DND-41 (cell line): ENCODE data around the gene DNM3.

Experiments used
- ATAC-seq: fragments of 200-7000 bp; cut with Tn5 transposase; 3 replicates; pipeline ENCODE4 v1.9.1; 2021; ENCODE audit warnings: low read depth; ENCODE audit not compliant: insufficient read depth
- DNase-seq: peaks from one replicate; pipeline ENCODE4 v3.0.0-alpha.2; 2020
- H2AFZ ChIP-seq: 2 replicates; pipeline ENCODE4 v1.6.0; 2012; ENCODE audit warnings: low read depth, low read length
- H3K27ac ChIP-seq: 2 replicates; pipeline ENCODE4 v1.5.1; 2012; ENCODE audit warnings: low read length, inconsistent platforms
- H3K27me3 ChIP-seq: fragments of 200-600 bp; sonication (generic); 2 replicates; pipeline ENCODE4 v1.6.0; 2012; ENCODE audit warnings: low read length, mild to moderate bottlenecking, inconsistent platforms; ENCODE audit not compliant: insufficient read depth, poor library complexity
- H3K36me3 ChIP-seq: 2 replicates; pipeline ENCODE4 v1.5.1; 2012; ENCODE audit warnings: low read length, inconsistent platforms; ENCODE audit not compliant: insufficient read depth
- H3K4me1 ChIP-seq: 2 replicates; pipeline ENCODE4 v1.5.1; 2012; ENCODE audit warnings: mild to moderate bottlenecking, low read length; ENCODE audit not compliant: insufficient read depth
- H3K4me2 ChIP-seq: 2 replicates; pipeline ENCODE4 v1.6.0; 2012; ENCODE audit warnings: mild to moderate bottlenecking, moderate library complexity, low read length, inconsistent platforms; ENCODE audit not compliant: insufficient read depth
- H3K4me3 ChIP-seq, 2 experiments: fragments of 200-600 bp in 1 of 2; shearing (Covaris generic) in 1 of 2; 2 replicates each; pipeline ENCODE4 v1.5.1; 2012 to 2016; ENCODE audit warnings: inconsistent platforms in 2 of 2, low read length in 2 of 2, mild to moderate bottlenecking in 2 of 2, low read depth in 1 of 2, moderate library complexity in 1 of 2
- H3K79me2 ChIP-seq: 2 replicates; pipeline ENCODE4 v1.6.0; 2012; ENCODE audit warnings: low read length, inconsistent platforms; ENCODE audit not compliant: insufficient read depth
- H3K9ac ChIP-seq: 2 replicates; pipeline ENCODE4 v1.6.0; 2012; ENCODE audit warnings: low read depth, mild to moderate bottlenecking, inconsistent platforms, low read length, moderate library complexity
- H3K9me3 ChIP-seq: 2 replicates; pipeline ENCODE4 v1.5.1; 2012; ENCODE audit warnings: low read length, moderate library complexity, mild to moderate bottlenecking, inconsistent platforms; ENCODE audit not compliant: insufficient read depth, severe bottlenecking
- H4K20me1 ChIP-seq: 2 replicates; pipeline ENCODE4 v1.6.0; 2012; ENCODE audit warnings: low read length; ENCODE audit not compliant: insufficient read depth
- EZH2 ChIP-seq: IDR thresholded peaks from 3 replicates; pipeline ENCODE4 v1.6.1; 2012; ENCODE audit warnings: borderline replicate concordance, low read depth, mild to moderate bottlenecking, moderate library complexity, low read length, inconsistent platforms; ENCODE audit not compliant: severe bottlenecking
- TF ChIP-seq, protein P1 (sequence below): IDR thresholded peaks from 2 replicates; pipeline ENCODE4 v1.5.1; 2012; ENCODE audit warnings: borderline replicate concordance, low read length, moderate library complexity, mild to moderate bottlenecking; ENCODE audit not compliant: poor library complexity, severe bottlenecking; ENCODE audit errors: extremely low read depth

Gene DNM3

GRCh38 chr1:171940368-171940767, 99.1 kb downstream of the DNM3 start:
- Histone ChIP-seq H3K9me3 (no peaks in the 10 kb centered on the region), H3K4me3 (no peak overlapping the region), H3K27ac (no peak overlapping the region), H3K79me2 (no peaks in the 10 kb centered on the region), H3K27me3 (peaks cover 3% of the 10 kb centered on the region), H2AFZ (no peak overlapping the region), H3K9ac (no peak overlapping the region), H3K4me1 (no peaks in the 10 kb centered on the region), H3K36me3 (no peaks in the 10 kb centered on the region), H4K20me1 (no peaks in the 10 kb centered on the region), H3K4me2 (no peak overlapping the region)
- DNase-seq: no peak
- TF ChIP-seq, protein P1, sequence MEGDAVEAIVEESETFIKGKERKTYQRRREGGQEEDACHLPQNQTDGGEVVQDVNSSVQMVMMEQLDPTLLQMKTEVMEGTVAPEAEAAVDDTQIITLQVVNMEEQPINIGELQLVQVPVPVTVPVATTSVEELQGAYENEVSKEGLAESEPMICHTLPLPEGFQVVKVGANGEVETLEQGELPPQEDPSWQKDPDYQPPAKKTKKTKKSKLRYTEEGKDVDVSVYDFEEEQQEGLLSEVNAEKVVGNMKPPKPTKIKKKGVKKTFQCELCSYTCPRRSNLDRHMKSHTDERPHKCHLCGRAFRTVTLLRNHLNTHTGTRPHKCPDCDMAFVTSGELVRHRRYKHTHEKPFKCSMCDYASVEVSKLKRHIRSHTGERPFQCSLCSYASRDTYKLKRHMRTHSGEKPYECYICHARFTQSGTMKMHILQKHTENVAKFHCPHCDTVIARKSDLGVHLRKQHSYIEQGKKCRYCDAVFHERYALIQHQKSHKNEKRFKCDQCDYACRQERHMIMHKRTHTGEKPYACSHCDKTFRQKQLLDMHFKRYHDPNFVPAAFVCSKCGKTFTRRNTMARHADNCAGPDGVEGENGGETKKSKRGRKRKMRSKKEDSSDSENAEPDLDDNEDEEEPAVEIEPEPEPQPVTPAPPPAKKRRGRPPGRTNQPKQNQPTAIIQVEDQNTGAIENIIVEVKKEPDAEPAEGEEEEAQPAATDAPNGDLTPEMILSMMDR: no peak
- no peak for TF ChIP-seq EZH2
- ATAC-seq: no peak

DNA sequence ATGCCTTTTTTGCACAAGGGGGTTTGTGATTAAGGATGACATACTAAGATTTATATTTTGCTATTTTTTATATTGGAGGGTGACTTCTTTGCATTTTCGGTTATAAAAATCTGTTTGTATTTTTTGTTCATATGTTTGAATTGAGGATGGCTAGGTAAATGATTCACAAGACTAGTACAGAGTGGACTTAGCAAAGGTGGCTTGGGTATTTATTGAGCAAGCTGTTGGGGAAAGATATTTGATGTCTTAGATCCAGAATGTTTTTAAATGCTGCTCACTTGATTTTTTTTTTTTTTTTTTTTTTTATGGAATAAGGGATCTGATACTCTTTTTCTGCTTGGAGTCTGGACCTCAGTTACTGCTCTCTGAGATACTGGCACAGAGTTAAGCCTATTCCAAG, 100.6 kb downstream of the DNM3 start:
- no peak for ATAC-seq
- Histone ChIP-seq H3K9ac (no peak overlapping the region), H4K20me1 (no peaks in the 10 kb centered on the region), H3K79me2 (no peaks in the 10 kb centered on the region), H3K9me3 (no peaks in the 10 kb centered on the region), H3K4me1 (no peaks in the 10 kb centered on the region), H3K27me3 (peaks cover 3% of the 10 kb centered on the region), H2AFZ (no peak overlapping the region), H3K4me2 (no peak overlapping the region), H3K27ac (no peak overlapping the region), H3K36me3 (no peaks in the 10 kb centered on the region), H3K4me3 (no peak overlapping the region)
- DNase-seq: no peak
- TF ChIP-seq EZH2: no peak
- TF ChIP-seq, protein P1: no peak

- Histone ChIP-seq H3K27ac (no peak overlapping the region), H3K27me3 (peaks cover 3% of the 10 kb centered on the region), H3K79me2 (no peaks in the 10 kb centered on the region), H3K9ac (no peak overlapping the region), H4K20me1 (no peaks in the 10 kb centered on the region), H2AFZ (no peak overlapping the region), H3K4me3 (no peak overlapping the region), H3K4me1 (no peaks in the 10 kb centered on the region), H3K4me2 (no peak overlapping the region), H3K36me3 (no peaks in the 10 kb centered on the region), H3K9me3 (no peaks in the 10 kb centered on the region)
- TF ChIP-seq, protein P1: no peak
- TF ChIP-seq EZH2: no peak
- DNase-seq: no peak
- ATAC-seq: no peak
Observed at GRCh38 chr1:171943973-171944561, 102.8 kb downstream of the DNM3 start.
